GM21367 (cell line): Measurements from ENCODE around the gene PCBP1.
"Not testable (repeated sequence)": the region's sequence is repeated elsewhere in the genome, so short reads cannot be mapped to it uniquely, and the experiment has no call there.

Source experiments
- ATAC-seq: cut with Tn5 transposase; IDR thresholded peaks from one replicate; pipeline ENCODE4 v1.9.1; 2021; ENCODE audit not compliant: unreplicated experiment

Gene PCBP1

GRCh38 chr2:70123051-70123828, 36.0 kb downstream of the PCBP1 start:
- ATAC-seq = no peak

GRCh38 chr2:70123829-70124116, 36.5 kb downstream of the PCBP1 start:
- no peak for ATAC-seq

- no peak for ATAC-seq
Observed at GRCh38 chr2:70124983-70125480, 37.8 kb downstream of the PCBP1 start.

- no peak for ATAC-seq
Observed at GRCh38 chr2:70125498-70125898, 38.2 kb downstream of the PCBP1 start.

DNA sequence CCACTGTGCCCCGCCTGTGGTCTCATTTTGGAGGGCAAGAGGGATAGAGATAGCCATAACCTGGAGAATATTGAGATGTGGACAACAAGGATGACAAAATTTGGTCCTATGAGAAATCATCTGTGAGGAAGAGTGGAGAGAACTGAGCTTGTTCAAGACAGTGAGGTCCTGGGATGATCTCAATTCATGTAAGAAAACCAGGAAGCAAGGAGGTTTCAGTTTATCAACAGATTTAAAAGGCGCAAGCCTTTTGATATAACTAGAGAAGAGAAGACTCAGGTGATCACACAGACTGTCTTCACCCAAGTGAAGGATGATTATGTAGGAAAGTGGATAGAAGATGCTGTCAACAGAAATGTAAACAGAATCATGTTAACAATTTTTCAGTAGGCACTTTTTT, 39.1 kb downstream of the PCBP1 start:
- no peak for ATAC-seq

- ATAC-seq = no peak
Observed at GRCh38 chr2:70128005-70128404, 40.7 kb downstream of the PCBP1 start.

- not testable (repeated sequence) for ATAC-seq
Observed at GRCh38 chr2:70131344-70132143, 44.3 kb downstream of the PCBP1 start.

GRCh38 chr2:70132244-70133126, 45.2 kb downstream of the PCBP1 start:
- no peak for ATAC-seq

DNA sequence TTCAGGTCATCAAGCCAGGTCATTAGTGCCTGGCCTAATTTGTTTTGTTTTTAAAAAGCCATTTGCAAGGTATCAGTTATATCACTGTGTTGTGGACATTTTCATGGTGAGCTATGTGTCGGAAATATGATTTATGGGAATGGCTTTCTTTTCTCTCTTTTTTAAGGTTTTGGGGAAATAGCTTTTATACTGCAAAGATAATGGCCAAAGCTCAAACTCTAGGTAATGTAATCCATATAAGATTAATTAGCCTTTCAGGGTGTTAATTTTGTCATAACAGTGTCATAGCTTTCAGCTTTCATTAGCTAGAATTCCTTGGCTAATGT, 45.8 kb downstream of the PCBP1 start:
- no peak for ATAC-seq

DNA sequence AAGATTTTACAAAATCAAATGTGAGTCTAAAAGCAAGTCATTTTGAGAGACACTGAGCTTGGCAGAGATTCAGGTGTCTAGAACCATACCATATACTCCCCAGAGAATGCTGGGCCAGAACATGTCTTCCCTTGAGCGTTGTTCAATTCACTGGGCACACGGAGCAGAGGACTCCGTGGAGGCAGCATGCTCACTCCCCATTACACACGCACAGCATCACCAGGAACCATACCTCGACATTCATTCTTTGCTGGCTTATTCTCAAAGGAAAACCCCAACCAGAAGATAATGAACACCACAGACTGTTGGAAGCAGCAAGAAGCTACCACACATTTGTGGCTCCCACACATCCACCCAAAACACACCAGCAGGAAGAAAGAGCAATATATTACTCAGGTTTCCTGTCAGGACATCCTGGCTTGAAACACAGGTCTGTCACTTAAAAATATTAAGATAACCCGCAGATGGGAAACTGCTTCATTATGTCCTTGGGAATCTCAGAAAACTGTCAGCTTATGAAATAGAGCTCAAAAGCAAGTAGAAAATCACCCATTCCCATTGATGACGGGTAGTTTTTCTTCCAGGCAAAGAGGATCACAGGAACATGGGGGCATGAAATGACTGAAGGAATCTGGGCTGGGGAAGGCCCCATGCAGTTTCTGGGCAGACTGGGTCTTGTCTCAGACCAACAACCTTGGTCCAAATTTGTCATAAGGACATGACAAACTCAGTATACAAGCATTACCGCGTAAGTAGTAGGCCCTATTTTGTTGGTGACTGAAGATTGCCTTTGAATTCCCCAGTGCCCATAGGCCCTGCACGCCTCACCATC, 46.4 kb downstream of the PCBP1 start:
- no peak for ATAC-seq

DNA sequence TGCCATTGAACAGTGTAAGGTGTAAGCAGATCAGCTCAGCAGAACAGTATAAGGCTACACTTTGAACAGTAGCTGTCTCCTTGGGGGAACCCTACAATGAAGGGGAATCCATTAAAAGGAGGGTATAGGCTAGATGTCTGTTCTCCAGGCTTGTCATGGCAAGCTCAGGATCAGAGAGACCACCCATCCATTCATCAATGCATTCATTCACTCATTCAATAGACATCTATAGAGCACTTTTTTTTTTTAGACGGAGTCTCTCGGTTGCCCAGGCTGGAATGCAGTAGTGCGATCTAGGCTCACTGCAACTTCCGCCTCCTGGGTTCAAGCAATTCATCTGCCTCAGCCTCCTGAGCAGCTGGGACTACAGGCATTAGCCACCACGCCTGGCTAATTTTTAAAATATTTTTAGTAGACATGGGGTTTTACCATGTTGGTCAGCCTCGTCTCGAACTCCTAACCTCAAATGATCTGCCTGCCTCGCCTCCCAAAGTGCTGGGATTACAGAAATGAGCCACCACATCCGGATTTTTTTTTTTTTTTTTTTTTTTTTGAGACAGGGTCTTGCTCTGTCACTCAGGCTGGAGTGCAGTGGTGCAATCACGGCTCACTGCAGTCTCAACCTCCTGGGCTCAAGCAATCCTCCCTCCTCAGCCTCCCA, 47.2 kb downstream of the PCBP1 start:
- ATAC-seq = not testable (repeated sequence)
